Effector memory CD4-positive, alpha-beta T cell (primary cell): ENCODE data around the gene LMBR1L.
A peak's percentile ranks its signal among the peaks of the same experiment; 100 is the strongest.
"Not testable (repeated sequence)": the region's sequence is repeated elsewhere in the genome, so short reads cannot be mapped to it uniquely, and the experiment has no call there.

Source experiments
- DNase-seq, 3 donors: peaks; one replicate each; pipeline ENCODE4 v3.0.0-alpha.2; 2020
- H3K27ac ChIP-seq: 2 replicates; pipeline ENCODE4 v1.7.0; 2013; ENCODE audit warnings: mild to moderate bottlenecking, low read length, moderate library complexity; ENCODE audit not compliant: insufficient read depth, poor library complexity, severe bottlenecking
- H3K27me3 ChIP-seq: replicated peaks from 2 replicates; pipeline ENCODE4 v1.7.0; 2013; ENCODE audit warnings: mild to moderate bottlenecking, low read length; ENCODE audit not compliant: insufficient read depth, control insufficient read depth, poor library complexity, severe bottlenecking
- H3K36me3 ChIP-seq: 2 replicates; pipeline ENCODE4 v1.7.0; 2013; ENCODE audit warnings: mild to moderate bottlenecking, low read length, moderate library complexity; ENCODE audit not compliant: control insufficient read depth, insufficient read depth
- H3K4me1 ChIP-seq: 2 replicates; pipeline ENCODE4 v1.7.0; 2013; ENCODE audit warnings: low read length, mild to moderate bottlenecking; ENCODE audit not compliant: control insufficient read depth, insufficient read depth, poor library complexity, severe bottlenecking
- H3K4me3 ChIP-seq: 2 replicates; pipeline ENCODE4 v1.7.0; 2013; ENCODE audit warnings: low read length, low read depth, mild to moderate bottlenecking; ENCODE audit not compliant: insufficient read depth, poor library complexity, severe bottlenecking
- H3K9me3 ChIP-seq: 2 replicates; pipeline ENCODE4 v1.7.0; 2013; ENCODE audit warnings: mild to moderate bottlenecking, low read length, moderate library complexity; ENCODE audit not compliant: control insufficient read depth

Gene LMBR1L

GRCh38 chr12:49061916-49062315, 48.7 kb downstream of the LMBR1L start:
- not testable (repeated sequence) for H3K4me3 ChIP-seq, H3K27ac ChIP-seq, H3K27me3 ChIP-seq, H3K36me3 ChIP-seq, DNase-seq, H3K9me3 ChIP-seq
- H3K4me1 ChIP-seq: peaks cover 28% of the 10 kb centered on the region

DNA sequence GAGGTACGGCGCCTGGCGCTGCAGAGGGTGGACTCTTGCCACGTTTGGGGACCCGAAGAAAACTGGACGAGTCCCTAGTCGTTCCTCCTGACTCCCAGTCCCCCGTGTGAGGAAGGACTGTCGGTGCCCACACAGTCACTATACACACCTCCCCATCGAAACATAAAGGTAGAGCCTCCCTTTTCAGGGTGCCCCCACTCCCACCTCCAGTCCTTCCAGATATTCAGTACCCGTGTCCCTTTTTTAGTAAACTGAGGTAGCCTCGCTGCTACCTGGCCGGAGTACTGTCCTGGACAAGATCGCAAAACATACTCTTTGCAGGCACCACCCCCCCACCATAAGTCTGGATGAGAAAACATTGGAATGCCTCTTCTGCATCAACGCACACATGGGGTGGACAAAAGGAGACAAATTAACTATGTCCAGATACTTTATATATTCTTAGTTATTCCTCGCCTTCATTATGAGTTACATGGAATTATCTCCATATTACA, 49.4 kb downstream of the LMBR1L start:
- H3K9me3 ChIP-seq: no peaks in the 10 kb centered on the region
- H3K36me3 ChIP-seq: peaks cover under 1% of the 10 kb centered on the region
- no peak for DNase-seq
- peaks cover 35% of the 10 kb centered on the region for H3K4me1 ChIP-seq
- H3K27ac ChIP-seq: peak overlapping the region; percentile 94
- H3K4me3 ChIP-seq: peak overlapping the region; percentile 98
- H3K27me3 ChIP-seq: no peaks in the 10 kb centered on the region

- Histone ChIP-seq H3K27ac (peak within 1 kb of the TSS; percentile 94), H3K27me3 (no peaks in the 10 kb centered on the region), H3K36me3 (no peaks in the 10 kb centered on the region), H3K4me1 (peaks cover 42% of the 10 kb centered on the region), H3K4me3 (peak within 1 kb of the TSS; percentile 98), H3K9me3 (no peaks in the 10 kb centered on the region)
- peak; percentile 73 to 81 (median 75) for DNase-seq
These were observed 50.1 kb downstream of the LMBR1L start, which contains the start of gene KMT2D for GRCh38 chr12:49060237-49061156. KMT2D (minus strand) TSS chr12:49060794; CDS start chr12:49055324, 5,470 bp downstream.

- peak in 1 of 3 donors; percentile 9 for DNase-seq
- peaks cover 51% of the 10 kb centered on the region for H3K4me1 ChIP-seq
- peak overlapping the region; percentile 94 for H3K27ac ChIP-seq
- no peaks in the 10 kb centered on the region for H3K9me3 ChIP-seq
- H3K4me3 ChIP-seq: peak overlapping the region; percentile 98
- no peaks in the 10 kb centered on the region for H3K27me3 ChIP-seq
- H3K36me3 ChIP-seq: peaks cover 5% of the 10 kb centered on the region
These were observed 51.1 kb downstream of the LMBR1L start for GRCh38 chr12:49059299-49060171.

- peak overlapping the region; percentile 98 for H3K4me3 ChIP-seq
- peaks cover 10% of the 10 kb centered on the region for H3K36me3 ChIP-seq
- H3K4me1 ChIP-seq: peaks cover 51% of the 10 kb centered on the region
- no peaks in the 10 kb centered on the region for H3K27me3 ChIP-seq
- no peaks in the 10 kb centered on the region for H3K9me3 ChIP-seq
- peak overlapping the region; percentile 94 for H3K27ac ChIP-seq
- no peak for DNase-seq
These were observed 51.7 kb downstream of the LMBR1L start for GRCh38 chr12:49059045-49059298.

- Histone ChIP-seq H3K4me1 (peaks cover 51% of the 10 kb centered on the region), H3K9me3 (no peaks in the 10 kb centered on the region), H3K4me3 (peak overlapping the region; percentile 98), H3K27me3 (no peaks in the 10 kb centered on the region), H3K27ac (peak overlapping the region; percentile 94), H3K36me3 (peaks cover 15% of the 10 kb centered on the region)
- no peak for DNase-seq
These were observed 52.1 kb downstream of the LMBR1L start for GRCh38 chr12:49058366-49059044.

- Histone ChIP-seq H3K27me3 (no peaks in the 10 kb centered on the region), H3K4me3 (peak overlapping the region; percentile 46), H3K36me3 (peaks cover 21% of the 10 kb centered on the region), H3K27ac (peak overlapping the region; percentile 94), H3K9me3 (no peaks in the 10 kb centered on the region), H3K4me1 (peaks cover 51% of the 10 kb centered on the region)
- no peak for DNase-seq
These were observed 52.8 kb downstream of the LMBR1L start for GRCh38 chr12:49057888-49058287.

DNA sequence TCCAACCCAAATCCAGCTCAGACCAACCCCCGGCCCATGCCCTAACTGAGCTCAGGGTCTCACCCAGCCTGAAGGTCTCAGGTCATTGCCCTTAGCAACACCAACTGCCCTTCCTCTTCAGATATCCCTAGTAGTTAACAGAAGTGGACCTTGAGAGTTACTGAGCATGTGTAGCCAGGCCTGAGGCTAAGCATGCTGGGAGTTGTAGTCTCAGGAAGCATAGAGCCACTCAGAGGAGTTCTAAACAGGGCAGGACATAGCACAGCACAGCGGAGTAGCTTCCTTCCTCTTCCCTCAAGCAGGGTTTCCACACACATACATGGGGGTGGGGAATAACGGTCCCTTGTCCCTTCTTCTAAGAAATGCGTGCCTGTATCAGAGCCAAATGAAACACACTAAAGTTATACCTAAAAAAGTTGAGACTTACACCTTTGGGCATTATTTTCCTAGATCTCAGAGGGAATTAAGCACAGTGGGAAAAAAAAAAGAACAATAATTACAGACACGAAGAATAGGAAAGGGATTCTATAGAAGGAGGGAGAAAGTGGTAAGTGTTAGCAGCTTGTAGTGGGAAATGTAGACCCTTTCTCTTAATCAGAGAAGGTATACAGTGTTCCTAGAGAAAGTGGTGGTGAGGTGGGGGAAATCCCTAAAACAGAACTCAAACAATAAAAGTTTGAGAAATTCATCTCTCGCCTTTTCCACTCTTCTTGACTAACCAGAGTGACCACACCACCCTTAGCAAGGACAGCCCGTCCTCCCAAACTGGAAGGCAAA, 54.5 kb downstream of the LMBR1L start:
- Histone ChIP-seq H3K27me3 (no peaks in the 10 kb centered on the region), H3K36me3 (peaks cover 38% of the 10 kb centered on the region), H3K9me3 (no peaks in the 10 kb centered on the region), H3K4me1 (peaks cover 49% of the 10 kb centered on the region), H3K27ac (peak overlapping the region; percentile 94), H3K4me3 (peak overlapping the region; percentile 3)
- DNase-seq: peak; percentile 17 to 37 (median 27)

- Histone ChIP-seq H3K9me3 (no peaks in the 10 kb centered on the region), H3K4me3 (no peak overlapping the region), H3K4me1 (peaks cover 45% of the 10 kb centered on the region), H3K27me3 (no peaks in the 10 kb centered on the region), H3K36me3 (peaks cover 49% of the 10 kb centered on the region), H3K27ac (no peak overlapping the region)
- no peak for DNase-seq
These were observed 55.6 kb downstream of the LMBR1L start for GRCh38 chr12:49055092-49055491.
